Endometrial microvascular endothelial cells (primary cell): Measurements from ENCODE around the gene ACVR2A. TPM values are rescaled to one million over a fixed set of nuclear protein-coding genes. Genes with fewer than 3 reads are reported as not detected.

ENCODE experiments used
- total RNA-seq: library from RNA; depleted of rRNA; stranded (reverse); fragments of >200 nt; gene quantifications from one replicate; pipeline ENCODE4 v1.2.3, GENCODE V29; 2015; ENCODE audit errors: inconsistent ontology term

ACVR2A gene
- total RNA-seq, 1 donor from 2014 or later = 4.7 TPM

Other genes starting within 250 kb of the ACVR2A start
- 64.9 TPM for gene ORC4, start 175.7 kb downstream of the ACVR2A start, total RNA-seq
- 16.0 TPM for gene MBD5, start 176.1 kb downstream of the ACVR2A start, total RNA-seq